K562 (cell line): ENCODE results near the gene AIFM1. TPM values are rescaled to one million over a fixed set of nuclear protein-coding genes. Genes with fewer than 3 reads are reported as not detected.
A peak's percentile ranks its signal among the peaks of the same experiment; 100 is the strongest.

Experiments
- AFF4 ChIP-seq: sonication (generic); formaldehyde crosslinking; IDR thresholded peaks from 2 replicates; pipeline ENCODE4 v1.8.0; 2023; ENCODE audit warnings: mild to moderate bottlenecking, missing genetic modification reagents
- BRD9 ChIP-seq: fragments of 450-650 bp; IDR thresholded peaks from 2 replicates; pipeline ENCODE4 v1.6.1; 2018; ENCODE audit warnings: low read depth; ENCODE audit not compliant: partially characterized antibody
- CBX2 ChIP-seq: fragments of 200-600 bp; sonication (generic); IDR thresholded peaks from one replicate; pipeline ENCODE4 v1.6.1; 2012; ENCODE audit warnings: mild to moderate bottlenecking, low read length, inconsistent platforms; ENCODE audit not compliant: insufficient read depth, poor library complexity, severe bottlenecking
- CXXC5 ChIP-seq: fragments of 250-450 bp; sonication (Bioruptor Pico); IDR thresholded peaks from 2 replicates; pipeline ENCODE4 v1.8.0; 2022; ENCODE audit warnings: inconsistent platforms, mild to moderate bottlenecking, moderate library complexity
- ELF4 ChIP-seq: fragments of 450-650 bp; formaldehyde crosslinking; IDR thresholded peaks from 2 replicates; pipeline ENCODE4 v1.4.0; 2022; ENCODE audit warnings: missing genetic modification characterization
- ETV5 ChIP-seq: sonication (generic); formaldehyde crosslinking; IDR thresholded peaks from 2 replicates; pipeline ENCODE4 v1.4.0; 2020; ENCODE audit warnings: low read depth, mild to moderate bottlenecking, missing genetic modification reagents
- FOS ChIP-seq: IDR thresholded peaks from 3 replicates; pipeline ENCODE4 v1.6.1; 2011; ENCODE audit not compliant: insufficient read length; ENCODE audit errors: extremely low read depth
- MXD1 ChIP-seq: fragments of 250-450 bp; sonication (Bioruptor Pico); IDR thresholded peaks from 2 replicates; pipeline ENCODE4 v1.8.0; 2021; ENCODE audit warnings: borderline replicate concordance, mild to moderate bottlenecking, moderate library complexity; ENCODE audit not compliant: poor library complexity, severe bottlenecking
- PHB ChIP-seq: fragments of 250-450 bp; sonication (Bioruptor Pico); IDR thresholded peaks from 2 replicates; pipeline ENCODE4 v1.5.0; 2021
- POLR2A ChIP-seq: fragments of 450-650 bp; conservative IDR thresholded peaks from 2 replicates; pipeline ENCODE4 v1.6.1; 2016
- RERE ChIP-seq: sonication (generic); formaldehyde crosslinking; IDR thresholded peaks from 2 replicates; pipeline ENCODE4 v1.8.0; 2023; ENCODE audit warnings: missing genetic modification reagents, mild to moderate bottlenecking, borderline replicate concordance
- SMC3 ChIP-seq: conservative IDR thresholded peaks from 2 replicates; pipeline ENCODE4 v1.6.1; 2011; ENCODE audit warnings: low read depth, low read length, improper control_type of control experiment; ENCODE audit not compliant: insufficient read depth
- TAF1 ChIP-seq: IDR thresholded peaks from 2 replicates; pipeline ENCODE4 v1.6.1; 2011; ENCODE audit warnings: mild to moderate bottlenecking, low read length, moderate library complexity; ENCODE audit not compliant: insufficient read depth, control insufficient read depth, severe bottlenecking; ENCODE audit errors: extremely low read depth
- TARDBP ChIP-seq: fragments of 450-650 bp; IDR thresholded peaks from 2 replicates; pipeline ENCODE4 v1.6.1; 2016
- ZNF384 ChIP-seq: IDR thresholded peaks from 2 replicates; pipeline ENCODE4 v1.6.1; 2012; ENCODE audit warnings: low read depth, low read length, improper control_type of control experiment
- ZNF57 ChIP-seq: fragments of 450-650 bp; formaldehyde crosslinking; IDR thresholded peaks from 2 replicates; pipeline ENCODE4 v1.4.0; 2020; ENCODE audit warnings: mild to moderate bottlenecking, moderate library complexity
- polyA plus RNA-seq, 8 experiments: library from polyadenylated mRNA; depleted of rRNA in 4 of 8; stranded (reverse) in 5 of 8; unstranded in 3 of 8; fragments of >200 nt; fragmentation: Nextera tagmentation in 2 of 8; fragmentation: Illumina TruSeq in 1 of 8; extraction: Ambion mirVana in 2 of 8; extraction: Trizol in 1 of 8; gene quantifications; 2 replicates each; pipeline versions ENCODE4 v1.2.1 to v1.2.3, GENCODE V29; 2011 to 2014; ENCODE audit warnings: inconsistent platforms in 1 of 8, missing spikeins in 1 of 8
- total RNA-seq, 7 experiments: library from RNA; depleted of rRNA in 6 of 7; stranded (reverse); fragments of >200 nt in 6 of 7; fragmentation: Illumina TruSeq in 2 of 7; extraction: Trizol in 2 of 7; gene quantifications; 2 replicates each; pipeline versions ENCODE4 v1.2.1 to v1.2.3, GENCODE V29; 2011 to 2021; ENCODE audit warnings: low replicate concordance in 1 of 7
- TF ChIP-seq, protein P1 (sequence below): sonication (generic); formaldehyde crosslinking; IDR thresholded peaks from 2 replicates; pipeline ENCODE4 v1.8.0; 2023; ENCODE audit warnings: mild to moderate bottlenecking, missing genetic modification reagents

The AIFM1 gene
- total and polyA plus RNA-seq, 9 of the 15 experiments (the other 6 are each of a cell fraction or from before 2014, with no cell fraction given), result 51.0 to 117 (median 91.2) TPM

DNA sequence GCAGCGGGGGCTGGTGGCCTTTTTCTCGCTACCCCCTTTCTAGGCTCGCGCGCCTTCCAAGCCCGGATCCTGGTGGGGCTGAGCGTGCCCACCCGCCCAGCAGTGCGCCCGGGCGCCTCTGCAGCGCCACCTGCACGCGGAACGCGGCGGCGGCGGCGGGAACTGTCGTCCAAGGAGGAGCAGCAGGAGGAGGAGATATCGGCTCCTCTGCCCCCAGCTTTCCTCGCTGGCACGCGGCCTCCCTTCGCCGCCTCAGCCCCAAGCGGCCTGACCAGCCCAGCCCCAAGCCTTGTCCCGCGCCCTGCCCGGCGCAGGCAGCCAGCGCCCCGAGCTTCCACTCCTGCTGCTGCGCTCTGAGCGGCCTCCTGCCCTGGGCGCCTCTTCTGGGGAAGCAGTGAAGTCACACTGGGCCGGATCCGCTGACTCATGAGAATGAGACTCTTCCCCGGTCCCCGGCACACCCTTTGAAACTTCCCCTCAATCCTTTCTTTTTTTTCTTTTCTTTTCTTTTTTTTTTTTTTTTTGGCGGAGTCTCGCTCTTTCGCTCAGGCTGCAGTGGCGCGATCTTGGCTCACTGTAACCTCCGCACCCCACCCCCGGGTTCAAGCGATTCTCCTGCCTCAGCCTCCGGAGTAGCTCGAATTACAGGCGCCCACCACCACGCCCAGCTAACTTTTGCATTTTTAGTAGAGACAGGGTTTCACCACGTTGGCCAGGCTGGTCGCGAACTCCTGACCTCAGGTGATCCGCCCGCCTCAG is 44.7 kb downstream of the AIFM1 start (continued):
- TF ChIP-seq, protein P1, sequence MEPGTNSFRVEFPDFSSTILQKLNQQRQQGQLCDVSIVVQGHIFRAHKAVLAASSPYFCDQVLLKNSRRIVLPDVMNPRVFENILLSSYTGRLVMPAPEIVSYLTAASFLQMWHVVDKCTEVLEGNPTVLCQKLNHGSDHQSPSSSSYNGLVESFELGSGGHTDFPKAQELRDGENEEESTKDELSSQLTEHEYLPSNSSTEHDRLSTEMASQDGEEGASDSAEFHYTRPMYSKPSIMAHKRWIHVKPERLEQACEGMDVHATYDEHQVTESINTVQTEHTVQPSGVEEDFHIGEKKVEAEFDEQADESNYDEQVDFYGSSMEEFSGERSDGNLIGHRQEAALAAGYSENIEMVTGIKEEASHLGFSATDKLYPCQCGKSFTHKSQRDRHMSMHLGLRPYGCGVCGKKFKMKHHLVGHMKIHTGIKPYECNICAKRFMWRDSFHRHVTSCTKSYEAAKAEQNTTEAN (CRISPR knock-in tag), result no peak
- no peak for TF ChIP-seq ELF4
- TF ChIP-seq POLR2A, result peak; percentile 74
- TF ChIP-seq BRD9, result peak; percentile 20
- TF ChIP-seq TARDBP, result no peak
- TF ChIP-seq CXXC5 (CRISPR knock-in tag), result peak; percentile 52
- TF ChIP-seq RERE, result no peak
- TF ChIP-seq SMC3, result no peak; the same call in 1 of the 2 replicates
- TF ChIP-seq MXD1 (CRISPR knock-in tag), result no peak
- no peak for TF ChIP-seq ZNF57 (CRISPR knock-in tag)
- no peak for TF ChIP-seq CBX2
- TF ChIP-seq TAF1, result peak; percentile 50
- no peak for TF ChIP-seq FOS
- no peak for TF ChIP-seq ETV5 (CRISPR knock-in tag)
- no peak for TF ChIP-seq PHB (CRISPR knock-in tag)
- TF ChIP-seq AFF4 (CRISPR knock-in tag), result no peak
- peak; percentile 74 for TF ChIP-seq ZNF384
